ENCODE measurements around the gene MRPL2.
"Not testable (repeated sequence)": the region's sequence is repeated elsewhere in the genome, so short reads cannot be mapped to it uniquely, and the experiment has no call there.

MRPL2 gene

GRCh38 chr6:43082806-43083655 is 23.8 kb upstream of the MRPL2 start:
- no peak overlapping the region for H3K4me3 ChIP-seq (ENCODE audit: low read length)
- DNase-seq (ENCODE audit: low read depth): no peak
- no peak for TF ChIP-seq CTCF (conservative IDR thresholded peaks at IDR 0.05; ENCODE audit: low read depth, low read length)

- DNase-seq (ENCODE audit: low read depth): not testable (repeated sequence)
Measured at GRCh38 chr6:43081922-43082321, 22.7 kb upstream of the MRPL2 start.

GRCh38 chr6:43081043-43081442 is 21.8 kb upstream of the MRPL2 start:
- H3K4me3 ChIP-seq (ENCODE audit: low read length): no peak overlapping the region
- no peak for DNase-seq (ENCODE audit: low read depth)
- TF ChIP-seq CTCF (conservative IDR thresholded peaks at IDR 0.05; ENCODE audit: low read depth, low read length): no peak

More at GRCh38 chr6:43081922-43082321, 22.7 kb upstream of the MRPL2 start:
- H3K4me3 ChIP-seq (ENCODE audit: low read length): not testable (repeated sequence)

- no peak overlapping the region for H3K4me3 ChIP-seq (ENCODE audit: low read length)
- DNase-seq (ENCODE audit: low read depth): no peak
- TF ChIP-seq CTCF (conservative IDR thresholded peaks at IDR 0.05; ENCODE audit: low read depth, low read length): no peak
Measured at GRCh38 chr6:43078691-43079090, 19.5 kb upstream of the MRPL2 start.

- no peak for DNase-seq (ENCODE audit: low read depth)
- TF ChIP-seq CTCF (conservative IDR thresholded peaks at IDR 0.05; ENCODE audit: low read depth, low read length): no peak
- H3K4me3 ChIP-seq (ENCODE audit: low read length): peak overlapping the region; percentile 87
Measured at GRCh38 chr6:43077981-43078511, 18.8 kb upstream of the MRPL2 start.

- peak overlapping the region; percentile 87 for H3K4me3 ChIP-seq (ENCODE audit: low read length)
- no peak for TF ChIP-seq CTCF (conservative IDR thresholded peaks at IDR 0.05; ENCODE audit: low read depth, low read length)
Measured at GRCh38 chr6:43077333-43077809, 18.1 kb upstream of the MRPL2 start.

GRCh38 chr6:43076464-43077332 is 17.5 kb upstream of the MRPL2 start:
- H3K4me3 ChIP-seq (ENCODE audit: low read length): peak overlapping the region; percentile 87
- no peak for TF ChIP-seq CTCF (conservative IDR thresholded peaks at IDR 0.05; ENCODE audit: low read depth, low read length)
- DNase-seq (ENCODE audit: low read depth): no peak

More at GRCh38 chr6:43077333-43077809, 18.1 kb upstream of the MRPL2 start:
- no peak for DNase-seq (ENCODE audit: low read depth)
